Ureter (tissue), 1 donor: Measurements from ENCODE around the gene PUS1. TPM values are rescaled to one million over a fixed set of nuclear protein-coding genes. Genes with fewer than 3 reads are reported as not detected.

ENCODE experiments used
- DNase-seq: peaks from one replicate; pipeline ENCODE4 v3.0.0-alpha.2; 2020; ENCODE audit warnings: low spot score
- total RNA-seq: library from RNA; stranded (reverse); gene quantifications from one replicate; pipeline ENCODE4 v1.2.4, GENCODE V29; 2023
- donor health status: DM: yes; HTN: yes; CAD: no.

Gene PUS1
- total RNA-seq, 1 donor from 2014 or later: 46.9 TPM

GRCh38 chr12:131902332-131903241 lies 26.5 kb upstream of the PUS1 start:
- DNase-seq: no peak

DNA sequence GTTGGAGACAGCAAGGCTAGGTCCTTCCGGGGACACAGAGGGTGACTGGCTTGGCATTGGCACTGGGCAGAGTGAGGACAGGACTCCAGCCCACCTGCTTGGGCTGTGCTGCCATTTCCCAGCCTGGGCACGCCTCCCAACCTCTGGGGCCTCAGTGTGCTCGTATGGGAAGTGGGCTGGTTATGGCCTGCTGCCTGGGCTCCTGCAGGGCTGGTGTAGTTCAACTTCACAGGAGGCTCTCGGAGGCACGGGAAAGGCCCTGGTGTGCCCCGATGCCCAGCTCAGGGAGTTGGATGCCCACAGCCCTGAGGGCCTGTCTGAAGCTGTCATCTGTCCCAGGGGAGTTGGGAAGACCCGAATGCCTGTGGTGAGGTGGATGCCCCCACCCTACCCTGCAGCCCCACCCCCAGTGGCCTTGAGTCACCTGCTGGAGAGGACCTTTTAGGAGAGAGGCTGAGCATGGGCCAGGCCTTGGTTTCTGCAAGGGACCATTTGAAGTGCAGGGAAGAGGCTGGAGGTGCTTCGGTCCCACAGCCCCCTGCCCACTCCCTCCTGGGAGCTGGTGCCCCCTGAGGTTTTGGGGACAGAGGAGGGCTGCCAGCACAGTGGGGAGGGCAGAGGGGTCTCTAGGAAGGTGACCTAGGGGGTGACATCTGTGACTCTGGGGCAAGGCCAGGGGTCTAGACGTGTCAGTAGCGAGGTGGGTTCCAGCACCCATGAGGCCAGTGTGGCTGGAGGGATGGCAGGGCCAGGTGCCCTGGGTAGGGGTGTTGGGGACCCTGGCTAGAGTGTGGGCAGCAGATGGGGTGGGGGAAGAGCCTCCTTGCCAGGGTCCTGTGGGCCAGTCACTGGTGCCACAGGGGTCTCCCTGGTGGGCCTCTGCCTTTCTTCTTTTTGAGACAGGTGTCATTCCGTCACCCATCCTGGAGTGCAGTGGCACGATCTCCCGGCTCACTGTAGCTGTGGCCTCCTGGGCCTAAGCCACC lies 25.5 kb upstream of the PUS1 start:
- no peak for DNase-seq

DNA sequence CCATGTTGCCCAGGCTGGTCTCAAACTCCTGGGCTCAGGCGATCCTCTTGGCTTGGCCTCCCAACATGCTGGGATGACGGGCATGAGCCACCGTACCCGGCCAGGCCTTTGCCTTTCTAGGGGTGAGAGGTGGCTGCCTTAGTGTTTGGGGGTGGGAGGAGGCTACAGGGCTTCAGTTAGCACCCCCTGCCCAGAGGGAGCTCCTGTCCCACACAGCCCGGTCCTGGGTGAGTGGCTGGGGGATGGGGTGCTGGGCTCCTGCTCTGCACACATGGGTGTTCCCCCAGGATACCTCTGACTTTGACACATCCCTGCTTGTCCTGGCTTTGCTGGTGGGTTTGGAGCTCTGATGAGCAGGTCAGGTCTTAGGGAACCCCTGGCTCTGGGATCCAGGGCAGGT lies 24.7 kb upstream of the PUS1 start:
- DNase-seq: no peak

- DNase-seq: no peak
Measured at GRCh38 chr12:131905081-131905629, 23.9 kb upstream of the PUS1 start.

DNA sequence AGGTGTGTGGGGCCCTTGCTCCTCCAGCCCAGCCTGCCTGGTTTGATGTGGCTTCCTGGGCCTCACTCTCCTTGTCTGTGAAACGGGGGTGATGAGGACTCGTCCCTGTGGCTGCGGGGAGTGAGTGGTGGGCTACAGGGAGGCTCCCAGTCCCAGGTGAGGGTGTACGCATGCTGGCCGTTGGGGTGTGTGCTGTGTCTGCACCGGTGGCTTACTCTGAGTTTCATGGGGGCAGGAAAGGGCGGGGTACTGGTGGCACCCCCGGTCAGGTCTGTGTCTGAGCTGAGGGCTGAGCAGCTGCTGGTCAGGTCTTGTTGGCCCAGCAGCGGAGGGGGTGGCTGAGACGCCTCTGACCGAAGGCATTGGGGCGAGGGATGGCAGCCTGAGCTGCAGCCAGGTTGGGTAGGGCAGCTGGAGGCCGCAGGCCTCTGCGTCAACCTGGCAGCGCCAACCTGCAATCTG lies 23.4 kb upstream of the PUS1 start:
- DNase-seq: no peak

DNA sequence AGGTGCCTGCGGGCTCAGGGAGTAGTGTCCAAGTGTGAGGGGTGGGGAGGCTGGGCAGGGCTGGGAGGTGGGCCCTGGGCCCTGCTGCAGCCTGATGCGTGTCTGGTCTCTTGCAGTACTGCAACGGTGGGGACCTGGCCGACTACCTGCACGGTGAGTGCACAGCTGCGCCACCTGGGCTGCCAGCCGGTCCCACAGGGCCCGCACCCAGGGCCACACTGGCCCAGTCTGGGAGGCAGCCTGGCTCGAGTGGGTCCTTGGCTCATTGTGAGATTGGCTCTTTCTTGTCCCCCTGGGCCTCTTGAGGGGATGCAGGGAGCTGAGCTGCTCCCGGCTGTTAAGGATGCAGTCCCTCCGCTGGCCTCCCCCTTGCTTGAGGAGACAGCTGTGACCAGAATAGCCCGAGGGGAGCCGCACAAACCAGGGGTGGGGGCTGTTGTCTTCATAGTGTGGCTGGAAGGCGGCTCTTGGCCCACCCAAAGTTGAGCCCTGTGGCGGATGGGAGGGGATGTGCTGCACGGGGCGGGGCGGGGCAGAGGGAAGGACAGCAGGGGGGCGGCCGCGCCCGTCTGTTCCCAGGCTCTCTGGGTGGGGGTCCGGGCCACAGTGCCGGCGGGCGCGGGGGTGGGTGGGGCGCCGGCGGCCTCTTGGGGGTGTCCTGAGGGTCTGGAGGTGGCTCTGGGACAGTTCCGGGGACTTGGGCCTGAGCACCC lies 21.5 kb upstream of the PUS1 start:
- no peak for DNase-seq

- no peak for DNase-seq
Measured at GRCh38 chr12:131908092-131909080, 20.7 kb upstream of the PUS1 start.

- no peak for DNase-seq
Measured at GRCh38 chr12:131909081-131909751, 19.9 kb upstream of the PUS1 start.

- no peak for DNase-seq
Measured at GRCh38 chr12:131909752-131910219, 19.3 kb upstream of the PUS1 start.

- DNase-seq: no peak
Measured at GRCh38 chr12:131910302-131911027, 18.6 kb upstream of the PUS1 start.

- DNase-seq: no peak
Measured at GRCh38 chr12:131911028-131911650, 17.9 kb upstream of the PUS1 start.

- no peak for DNase-seq
Measured at GRCh38 chr12:131911851-131912477, 17.1 kb upstream of the PUS1 start.

DNA sequence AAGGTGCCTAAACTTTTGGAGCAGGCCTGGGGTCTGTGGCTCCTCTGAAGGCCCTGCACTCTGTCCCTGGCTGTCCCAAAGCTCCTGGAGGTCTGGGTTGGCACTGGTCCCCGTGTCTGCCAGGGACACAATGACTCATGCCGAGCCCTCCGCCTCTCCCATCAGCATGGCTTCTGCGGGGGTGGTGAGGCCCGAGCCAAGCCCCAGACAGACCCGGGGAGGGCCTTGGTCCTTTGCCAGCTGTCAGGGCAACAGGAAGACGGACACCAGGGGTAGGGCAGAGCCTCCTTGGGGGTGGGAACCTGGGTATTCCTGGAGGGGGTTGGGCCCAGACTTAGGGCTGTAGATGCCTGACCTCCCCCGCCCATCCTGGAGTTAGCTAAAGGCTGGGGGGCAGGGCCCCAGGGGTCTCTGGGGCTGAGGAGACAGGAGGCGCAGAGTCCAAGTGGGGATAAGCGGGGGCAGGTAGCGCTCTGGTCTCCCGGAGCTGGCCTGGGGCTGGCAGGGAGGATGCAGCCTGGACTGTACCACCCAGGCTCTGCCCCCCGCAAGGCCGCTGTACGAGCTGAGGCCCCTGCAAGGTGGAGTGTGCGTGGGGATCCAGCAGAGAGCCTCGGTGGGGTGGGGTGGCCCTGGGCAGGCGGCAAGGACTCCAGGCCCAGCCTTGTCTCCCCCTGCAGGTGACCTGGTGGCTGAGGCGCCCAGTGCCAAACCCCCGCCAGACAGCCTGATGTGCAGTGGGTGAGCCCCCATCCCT lies 16.4 kb upstream of the PUS1 start:
- peak; percentile 65 for DNase-seq

DNA sequence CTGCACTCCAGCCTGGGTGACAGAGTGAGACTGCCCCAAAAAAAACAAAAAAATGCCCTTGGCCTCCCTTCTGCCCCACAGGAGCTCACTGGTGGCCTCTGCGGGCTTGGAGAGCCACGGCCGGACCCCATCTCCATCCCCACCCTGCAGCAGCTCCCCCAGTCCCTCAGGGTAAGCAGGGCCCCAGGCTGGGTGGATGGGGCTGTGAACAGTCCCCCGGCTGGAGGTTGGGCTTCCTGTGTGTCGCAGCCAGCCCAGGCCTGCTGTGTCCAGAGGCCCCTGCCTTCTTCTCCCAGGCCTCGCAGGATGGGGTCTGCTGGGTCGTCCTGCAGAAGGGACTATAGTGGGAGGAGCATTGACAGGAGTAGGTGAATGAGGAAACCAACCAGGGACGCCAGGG lies 15.4 kb upstream of the PUS1 start:
- no peak for DNase-seq

GRCh38 chr12:131914179-131914702 lies 14.8 kb upstream of the PUS1 start:
- DNase-seq: no peak

DNA sequence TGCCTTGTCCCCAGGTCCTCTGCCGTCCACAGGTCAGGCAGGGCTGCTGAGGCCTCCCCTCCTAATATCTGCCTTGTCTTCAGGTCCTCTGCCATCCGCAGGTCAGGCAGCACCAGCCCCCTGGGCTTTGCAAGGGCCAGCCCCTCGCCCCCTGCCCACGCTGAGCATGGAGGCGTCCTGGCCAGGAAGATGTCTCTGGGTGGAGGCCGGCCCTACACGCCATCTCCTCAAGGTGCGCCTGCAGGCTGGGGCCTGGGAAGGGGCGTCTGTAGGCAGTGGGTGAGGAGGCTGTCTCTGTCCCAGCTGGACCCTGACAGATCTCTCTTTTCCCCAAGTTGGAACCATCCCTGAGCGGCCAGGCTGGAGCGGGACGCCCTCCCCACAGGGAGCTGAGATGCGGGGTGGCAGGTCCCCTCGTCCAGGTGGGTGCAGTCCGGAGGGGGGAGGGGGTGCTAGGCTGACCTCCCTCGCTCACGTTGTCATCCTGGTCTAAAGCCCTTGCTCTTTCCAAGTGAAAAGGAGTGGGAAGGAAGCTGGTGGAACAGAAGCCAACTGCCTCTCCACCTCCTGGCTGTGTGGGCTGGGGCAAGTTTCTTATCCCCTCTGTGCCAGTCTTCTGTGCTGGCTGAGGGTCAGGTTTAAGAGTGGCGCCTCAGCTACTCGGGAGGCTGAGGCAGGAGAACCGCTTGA lies 13.9 kb upstream of the PUS1 start:
- no peak for DNase-seq
